Testis (tissue), 2 donors: ENCODE measurements around the gene LRRC17.

ENCODE experiments used
- POLR2A ChIP-seq: fragments of 450-650 bp; IDR thresholded peaks from one replicate; pipeline ENCODE4 v1.6.1; 2017; ENCODE audit warnings: antibody characterized with exemption, mild to moderate bottlenecking, moderate library complexity
- TF ChIP-seq, protein P1 (sequence below), 3 experiments: fragments of 450-650 bp in 2 of 3; fragments of 200-600 bp in 1 of 3; sonication (generic) in 1 of 3; IDR thresholded peaks; one replicate each; pipeline ENCODE4 v1.5.1; 2016 to 2019; ENCODE audit warnings: antibody characterized with exemption in 3 of 3, mild to moderate bottlenecking in 2 of 3, moderate library complexity in 1 of 3

- TF ChIP-seq, protein P1, sequence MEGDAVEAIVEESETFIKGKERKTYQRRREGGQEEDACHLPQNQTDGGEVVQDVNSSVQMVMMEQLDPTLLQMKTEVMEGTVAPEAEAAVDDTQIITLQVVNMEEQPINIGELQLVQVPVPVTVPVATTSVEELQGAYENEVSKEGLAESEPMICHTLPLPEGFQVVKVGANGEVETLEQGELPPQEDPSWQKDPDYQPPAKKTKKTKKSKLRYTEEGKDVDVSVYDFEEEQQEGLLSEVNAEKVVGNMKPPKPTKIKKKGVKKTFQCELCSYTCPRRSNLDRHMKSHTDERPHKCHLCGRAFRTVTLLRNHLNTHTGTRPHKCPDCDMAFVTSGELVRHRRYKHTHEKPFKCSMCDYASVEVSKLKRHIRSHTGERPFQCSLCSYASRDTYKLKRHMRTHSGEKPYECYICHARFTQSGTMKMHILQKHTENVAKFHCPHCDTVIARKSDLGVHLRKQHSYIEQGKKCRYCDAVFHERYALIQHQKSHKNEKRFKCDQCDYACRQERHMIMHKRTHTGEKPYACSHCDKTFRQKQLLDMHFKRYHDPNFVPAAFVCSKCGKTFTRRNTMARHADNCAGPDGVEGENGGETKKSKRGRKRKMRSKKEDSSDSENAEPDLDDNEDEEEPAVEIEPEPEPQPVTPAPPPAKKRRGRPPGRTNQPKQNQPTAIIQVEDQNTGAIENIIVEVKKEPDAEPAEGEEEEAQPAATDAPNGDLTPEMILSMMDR (IDR thresholded peaks at IDR 0.05): no peak
- no peak for TF ChIP-seq POLR2A
Observed at GRCh38 chr7:102864958-102865357, 47.8 kb upstream of the LRRC17 start.
